22Rv1 (cell line): ENCODE data around the gene KLHL29.

Experiments
- ZFX ChIP-seq: fragments of 450-650 bp; IDR thresholded peaks from 2 replicates; pipeline ENCODE4 v1.6.1; 2017; ENCODE audit warnings: antibody characterized with exemption, borderline replicate concordance
- TF ChIP-seq, protein P1 (sequence below): fragments of 450-650 bp; IDR thresholded peaks from 2 replicates; pipeline ENCODE4 v1.5.1; 2017; ENCODE audit warnings: mild to moderate bottlenecking

DNA sequence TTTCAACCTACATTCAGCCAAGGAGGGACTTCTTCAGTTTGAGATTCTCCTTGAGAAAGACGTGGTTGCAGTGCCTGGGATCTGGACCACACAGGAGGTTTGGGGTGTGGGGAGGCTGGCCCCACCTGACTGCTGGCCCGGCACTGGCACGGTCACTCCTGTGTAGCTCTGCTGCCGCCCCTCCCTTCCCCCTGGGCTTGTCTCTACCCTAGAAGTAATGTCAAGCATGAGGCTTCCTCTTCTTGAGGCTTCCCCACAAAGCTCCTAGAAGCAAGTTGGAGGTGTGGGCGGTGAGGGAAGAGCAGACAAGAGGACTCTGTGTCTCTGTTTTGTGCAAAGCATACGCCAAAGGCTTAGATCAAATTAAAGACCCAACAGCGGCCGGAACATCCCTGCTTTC is 8.7 kb downstream of the KLHL29 start:
- TF ChIP-seq, protein P1, sequence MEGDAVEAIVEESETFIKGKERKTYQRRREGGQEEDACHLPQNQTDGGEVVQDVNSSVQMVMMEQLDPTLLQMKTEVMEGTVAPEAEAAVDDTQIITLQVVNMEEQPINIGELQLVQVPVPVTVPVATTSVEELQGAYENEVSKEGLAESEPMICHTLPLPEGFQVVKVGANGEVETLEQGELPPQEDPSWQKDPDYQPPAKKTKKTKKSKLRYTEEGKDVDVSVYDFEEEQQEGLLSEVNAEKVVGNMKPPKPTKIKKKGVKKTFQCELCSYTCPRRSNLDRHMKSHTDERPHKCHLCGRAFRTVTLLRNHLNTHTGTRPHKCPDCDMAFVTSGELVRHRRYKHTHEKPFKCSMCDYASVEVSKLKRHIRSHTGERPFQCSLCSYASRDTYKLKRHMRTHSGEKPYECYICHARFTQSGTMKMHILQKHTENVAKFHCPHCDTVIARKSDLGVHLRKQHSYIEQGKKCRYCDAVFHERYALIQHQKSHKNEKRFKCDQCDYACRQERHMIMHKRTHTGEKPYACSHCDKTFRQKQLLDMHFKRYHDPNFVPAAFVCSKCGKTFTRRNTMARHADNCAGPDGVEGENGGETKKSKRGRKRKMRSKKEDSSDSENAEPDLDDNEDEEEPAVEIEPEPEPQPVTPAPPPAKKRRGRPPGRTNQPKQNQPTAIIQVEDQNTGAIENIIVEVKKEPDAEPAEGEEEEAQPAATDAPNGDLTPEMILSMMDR: no peak
- no peak for TF ChIP-seq ZFX
